Body of pancreas (tissue), 4 donors: ENCODE results near the gene GYS1.

Source experiments
- POLR2A ChIP-seq, 3 donors: fragments of 450-650 bp; IDR thresholded peaks; one replicate each; pipeline ENCODE4 v1.6.1; 2016; ENCODE audit warnings: antibody characterized with exemption in 3 of 3, mild to moderate bottlenecking in 2 of 3
- TF ChIP-seq, protein P1 (sequence below), 7 experiments: fragments of 450-650 bp in 4 of 7; fragments of 200-600 bp in 3 of 7; sonication (generic) in 3 of 7; IDR thresholded peaks; one replicate each; pipeline ENCODE4 v1.5.1; 2016 to 2019; ENCODE audit warnings: antibody characterized with exemption in 7 of 7

DNA sequence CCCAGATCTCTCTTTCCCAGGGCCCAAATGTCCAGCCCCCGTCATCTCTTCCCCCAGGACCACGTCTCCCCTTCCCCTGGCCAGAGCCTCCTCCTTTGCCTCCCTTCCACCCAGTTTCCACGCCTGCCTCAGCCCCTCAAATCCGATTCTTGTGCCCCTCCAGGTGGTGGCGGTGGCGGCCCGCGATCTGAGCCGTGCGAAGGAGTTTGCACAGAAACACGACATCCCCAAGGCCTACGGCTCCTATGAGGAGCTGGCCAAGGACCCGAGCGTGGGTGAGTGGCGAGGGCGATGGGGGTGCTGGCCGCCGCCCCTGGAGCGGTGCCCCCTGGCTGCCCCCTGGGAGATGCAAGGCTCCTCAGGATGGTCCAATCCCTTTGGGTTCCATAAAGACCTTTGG is 58.3 kb downstream of the GYS1 start:
- TF ChIP-seq, protein P1, sequence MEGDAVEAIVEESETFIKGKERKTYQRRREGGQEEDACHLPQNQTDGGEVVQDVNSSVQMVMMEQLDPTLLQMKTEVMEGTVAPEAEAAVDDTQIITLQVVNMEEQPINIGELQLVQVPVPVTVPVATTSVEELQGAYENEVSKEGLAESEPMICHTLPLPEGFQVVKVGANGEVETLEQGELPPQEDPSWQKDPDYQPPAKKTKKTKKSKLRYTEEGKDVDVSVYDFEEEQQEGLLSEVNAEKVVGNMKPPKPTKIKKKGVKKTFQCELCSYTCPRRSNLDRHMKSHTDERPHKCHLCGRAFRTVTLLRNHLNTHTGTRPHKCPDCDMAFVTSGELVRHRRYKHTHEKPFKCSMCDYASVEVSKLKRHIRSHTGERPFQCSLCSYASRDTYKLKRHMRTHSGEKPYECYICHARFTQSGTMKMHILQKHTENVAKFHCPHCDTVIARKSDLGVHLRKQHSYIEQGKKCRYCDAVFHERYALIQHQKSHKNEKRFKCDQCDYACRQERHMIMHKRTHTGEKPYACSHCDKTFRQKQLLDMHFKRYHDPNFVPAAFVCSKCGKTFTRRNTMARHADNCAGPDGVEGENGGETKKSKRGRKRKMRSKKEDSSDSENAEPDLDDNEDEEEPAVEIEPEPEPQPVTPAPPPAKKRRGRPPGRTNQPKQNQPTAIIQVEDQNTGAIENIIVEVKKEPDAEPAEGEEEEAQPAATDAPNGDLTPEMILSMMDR (IDR thresholded peaks at IDR 0.05), result no peak
- TF ChIP-seq POLR2A (IDR thresholded peaks at IDR 0.05), result no peak
